GM19099 (cell line): Measurements from ENCODE around the gene RPS23.

Source experiments
- POLR2A ChIP-seq: IDR thresholded peaks from 3 replicates; pipeline ENCODE4 v1.6.1; 2011; ENCODE audit warnings: low read depth; ENCODE audit not compliant: insufficient read length; ENCODE audit errors: extremely low read depth

RPS23 gene

DNA sequence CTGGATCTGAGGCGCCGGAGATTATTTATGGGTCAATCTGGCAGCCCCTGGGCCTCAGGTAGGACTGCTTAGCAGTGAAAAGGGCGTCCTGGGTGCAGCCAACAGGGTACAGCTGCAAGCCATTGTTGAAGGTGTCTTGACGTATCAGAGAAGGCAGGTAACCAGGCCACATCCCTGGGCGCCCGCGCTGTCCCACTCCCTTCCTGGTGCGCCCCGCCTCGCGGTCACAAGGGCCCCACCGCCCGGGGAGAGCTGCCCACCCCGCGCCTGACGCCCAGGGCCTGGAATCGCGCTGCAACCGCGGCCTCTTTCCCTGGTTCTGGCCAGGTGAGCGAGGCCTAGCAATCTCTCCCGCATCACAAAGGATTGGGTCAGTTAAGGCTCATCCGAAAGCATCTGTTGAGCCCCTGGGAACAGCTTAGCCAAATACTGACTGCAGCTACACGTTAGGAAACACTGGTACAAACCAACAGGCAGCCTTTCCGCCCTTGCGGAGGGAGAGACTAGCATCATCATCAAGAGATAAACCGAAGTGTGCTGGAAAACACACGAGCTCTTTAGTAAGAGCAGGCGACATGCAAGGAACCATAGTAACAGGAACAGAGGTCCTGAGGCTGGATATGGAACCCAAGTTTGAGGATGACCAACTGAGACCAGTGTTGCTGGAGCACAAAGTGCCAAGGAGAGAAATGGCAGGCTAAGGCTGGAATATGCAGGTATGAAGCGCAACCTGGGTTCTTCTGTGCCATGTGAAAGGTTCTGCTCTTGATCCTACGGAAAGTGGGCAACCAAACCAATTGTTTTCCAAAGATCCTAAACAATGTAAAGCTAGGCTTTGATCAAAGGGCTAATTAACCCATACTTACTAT, 3.6 kb downstream of the RPS23 start:
- peak; percentile 33 for TF ChIP-seq POLR2A

DNA sequence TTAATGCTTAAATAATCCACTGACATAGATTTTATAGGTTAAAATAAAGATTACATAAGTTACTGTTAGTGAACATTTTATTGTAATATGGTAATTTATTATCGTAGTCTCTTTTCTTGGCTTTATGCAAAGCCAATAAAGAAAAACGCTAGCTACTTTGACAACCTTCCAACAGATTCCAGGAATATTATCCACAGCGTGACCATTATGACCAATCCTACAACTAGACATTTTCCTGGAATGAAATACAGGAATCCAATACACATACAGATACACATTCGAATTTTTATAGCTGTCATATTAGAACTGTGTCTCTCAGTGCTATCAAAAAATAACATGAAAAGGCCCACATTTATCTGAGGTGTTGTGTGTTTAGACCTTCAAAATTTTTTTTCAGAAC, 13.1 kb downstream of the RPS23 start:
- no peak for TF ChIP-seq POLR2A

DNA sequence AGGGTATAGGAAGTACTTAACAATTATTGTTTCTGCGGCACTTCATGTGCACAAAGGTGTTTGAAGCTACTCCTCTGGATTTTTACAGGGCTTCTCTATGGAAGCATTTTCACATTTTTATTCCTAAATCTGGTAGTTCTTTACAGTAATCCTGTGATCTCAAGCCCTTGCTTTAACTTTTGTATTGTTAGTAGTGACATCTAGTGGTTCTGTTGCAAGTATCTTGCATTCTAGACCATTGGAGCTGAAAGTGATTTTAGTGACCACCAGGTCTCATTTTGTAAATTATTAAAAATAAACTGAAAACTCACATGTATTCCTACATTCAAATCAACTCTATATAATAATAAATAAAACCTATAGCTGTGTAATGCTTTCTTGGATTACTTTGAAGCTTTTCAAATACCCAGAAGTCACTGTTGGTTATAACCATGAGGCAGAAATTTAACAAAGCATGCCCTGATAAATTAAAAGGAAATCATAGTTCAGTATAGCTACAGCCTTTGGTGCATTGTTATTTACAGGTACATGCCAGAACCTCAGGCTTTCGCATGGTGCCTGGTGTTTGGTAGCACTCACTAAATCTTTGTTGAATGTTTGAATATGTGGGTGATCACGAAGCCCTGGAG, 18.9 kb downstream of the RPS23 start:
- no peak for TF ChIP-seq POLR2A

DNA sequence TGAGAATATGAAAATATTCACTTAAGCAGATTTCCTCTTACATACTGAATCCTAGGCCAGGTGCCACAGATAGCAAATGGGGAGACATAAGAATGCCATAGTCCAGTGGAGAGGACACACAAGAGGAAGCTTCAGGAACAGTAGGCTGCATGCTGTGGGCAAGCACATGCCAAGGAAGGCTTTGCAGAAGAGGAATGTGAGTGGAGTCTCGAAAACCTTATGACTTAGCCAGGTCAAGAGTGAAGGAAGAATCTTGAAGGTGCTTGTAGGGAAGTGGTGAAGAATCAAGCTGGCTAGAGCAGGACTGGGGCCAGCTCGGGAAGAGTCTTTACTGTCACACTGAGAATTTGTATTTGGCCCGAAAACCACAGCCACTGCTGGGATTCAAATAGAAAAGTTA, 20.4 kb downstream of the RPS23 start:
- TF ChIP-seq POLR2A = no peak

DNA sequence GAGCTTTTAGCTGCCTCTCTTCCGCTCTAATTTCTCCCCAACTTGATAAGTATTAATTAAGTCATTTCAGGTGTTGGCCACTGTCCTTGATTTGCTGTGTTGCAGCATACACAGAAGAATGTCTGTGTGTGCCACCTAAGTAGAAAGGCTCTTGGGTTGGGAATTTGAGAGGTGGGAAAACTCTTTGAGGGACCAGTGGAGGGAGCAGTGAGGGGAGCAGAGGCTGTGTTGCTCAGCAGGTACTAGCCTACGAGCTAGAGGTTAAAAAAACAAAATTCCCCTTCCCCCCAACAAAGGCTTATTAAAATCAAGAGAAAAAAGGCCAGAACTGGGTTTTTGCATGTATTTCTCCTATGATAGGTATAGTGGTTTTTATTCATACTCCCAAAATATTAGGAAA, 20.9 kb downstream of the RPS23 start:
- no peak for TF ChIP-seq POLR2A

DNA sequence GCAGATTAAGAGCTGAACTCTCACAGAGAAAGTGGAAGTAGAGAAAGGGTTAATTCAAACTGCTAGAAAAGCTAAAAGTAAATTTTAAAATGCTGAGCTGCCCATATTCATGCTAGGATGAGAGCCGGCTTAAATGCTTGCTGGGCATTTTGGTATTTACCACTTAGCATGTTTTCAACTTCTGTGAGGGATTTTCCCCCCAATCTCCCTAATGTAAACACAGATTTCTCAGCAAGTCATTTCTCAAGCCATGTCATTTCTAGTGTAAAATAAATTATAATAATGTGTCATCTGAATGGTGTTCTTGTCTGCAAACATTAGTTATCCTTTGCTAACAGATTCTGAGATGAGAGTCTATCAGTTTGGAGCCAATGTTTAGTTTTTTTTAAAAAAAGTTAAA, 22.3 kb downstream of the RPS23 start:
- TF ChIP-seq POLR2A = no peak

DNA sequence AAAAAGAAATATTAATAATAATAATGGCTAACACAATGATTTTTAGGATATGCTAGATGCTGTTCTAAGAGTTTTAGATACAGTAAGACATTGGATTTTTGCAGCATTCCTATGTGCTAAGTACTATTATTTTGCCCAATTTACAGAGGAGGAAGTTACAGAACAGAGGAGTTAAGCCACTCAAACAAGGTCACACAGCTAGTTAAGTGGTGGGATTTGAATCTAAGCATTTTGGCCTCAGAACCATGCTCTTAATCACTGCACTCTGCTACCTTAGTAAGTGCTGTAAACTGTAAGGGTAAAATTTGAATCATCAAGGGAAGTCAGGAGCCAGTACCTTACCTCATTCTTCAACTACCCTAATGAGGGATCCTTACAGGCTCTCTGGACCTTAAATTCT, 25.4 kb downstream of the RPS23 start:
- TF ChIP-seq POLR2A = no peak

DNA sequence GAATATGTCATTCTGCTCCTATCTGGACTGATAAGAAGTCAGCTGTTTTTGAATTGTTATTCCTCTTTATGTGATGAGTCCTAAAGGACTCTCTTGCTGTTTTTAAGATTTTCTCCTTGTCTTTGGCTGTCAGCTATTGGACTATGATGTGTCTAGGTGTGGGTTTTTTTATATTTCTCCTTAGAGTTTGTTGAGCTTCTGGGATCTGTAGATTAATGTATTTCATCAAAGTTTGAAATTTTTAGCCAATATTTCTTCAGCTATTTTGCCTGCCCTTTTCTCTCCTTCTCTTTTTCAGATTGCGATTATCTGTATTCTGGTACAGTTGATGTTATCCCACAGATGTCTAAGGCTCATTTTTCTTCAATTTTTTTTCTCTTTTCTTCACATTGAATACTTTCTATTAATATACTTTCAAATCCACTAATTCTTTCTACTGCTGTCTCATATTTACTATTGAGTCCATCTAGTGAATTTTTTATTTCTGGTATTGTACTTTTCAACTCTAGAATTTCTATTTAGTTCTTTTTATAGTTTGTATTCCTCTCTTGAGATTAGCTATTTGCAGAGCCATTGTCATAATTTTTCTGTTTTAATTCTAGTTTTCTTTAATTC, 31.1 kb downstream of the RPS23 start:
- TF ChIP-seq POLR2A = no peak

DNA sequence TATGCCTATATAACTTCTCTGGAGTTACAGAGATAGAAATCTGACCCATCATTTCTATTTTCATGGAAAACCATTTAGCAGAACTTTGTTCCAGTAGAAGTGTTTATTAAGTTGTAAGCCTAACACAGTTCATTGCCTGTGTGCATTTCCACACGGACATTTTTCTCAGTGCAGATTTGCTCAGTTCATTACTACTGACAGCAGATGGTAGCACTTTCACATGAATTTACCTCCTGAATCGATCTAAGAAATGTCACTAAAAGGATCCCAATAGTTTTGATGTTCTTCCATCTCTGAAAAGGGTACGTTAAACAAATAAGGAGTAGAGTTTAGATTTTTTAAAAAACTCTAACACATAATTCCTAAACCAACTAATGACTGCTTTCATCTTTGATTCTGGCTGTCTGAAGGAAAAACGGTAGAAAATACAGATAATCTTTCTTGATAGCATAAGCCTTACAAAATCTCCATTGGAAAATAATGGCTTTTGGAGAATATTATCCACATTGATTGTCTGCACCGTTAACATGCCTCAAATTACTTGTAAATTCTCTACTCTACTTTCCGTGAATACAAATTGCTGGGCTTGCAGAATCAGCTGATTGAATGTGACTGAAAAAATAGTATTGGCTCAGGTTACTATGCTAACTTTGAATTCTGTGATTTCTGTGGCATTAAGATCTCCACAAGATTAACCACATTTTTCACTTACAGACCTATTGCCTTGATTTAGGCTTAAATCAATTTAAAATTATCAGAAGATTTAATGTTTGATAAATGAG, 33.1 kb downstream of the RPS23 start:
- TF ChIP-seq POLR2A = no peak

DNA sequence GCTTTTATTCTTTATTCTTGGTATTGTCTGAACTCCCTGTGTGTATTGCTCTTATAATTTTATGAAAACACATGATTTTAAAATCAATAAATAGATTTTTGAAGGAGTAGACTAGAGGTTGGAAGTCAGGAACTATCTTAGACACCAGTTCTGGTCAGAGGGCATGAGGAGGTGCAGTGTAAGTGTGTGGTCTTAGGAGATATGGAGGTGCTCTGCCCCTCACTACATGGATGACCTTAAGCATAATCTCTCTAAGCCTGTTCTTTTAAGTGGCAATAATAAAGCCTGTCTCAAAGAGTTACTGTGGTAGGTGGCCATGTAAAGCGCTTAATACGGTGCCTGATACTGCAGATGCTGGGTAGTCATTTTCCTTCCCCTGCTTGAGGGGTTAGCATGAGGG, 34.0 kb downstream of the RPS23 start:
- TF ChIP-seq POLR2A = no peak

DNA sequence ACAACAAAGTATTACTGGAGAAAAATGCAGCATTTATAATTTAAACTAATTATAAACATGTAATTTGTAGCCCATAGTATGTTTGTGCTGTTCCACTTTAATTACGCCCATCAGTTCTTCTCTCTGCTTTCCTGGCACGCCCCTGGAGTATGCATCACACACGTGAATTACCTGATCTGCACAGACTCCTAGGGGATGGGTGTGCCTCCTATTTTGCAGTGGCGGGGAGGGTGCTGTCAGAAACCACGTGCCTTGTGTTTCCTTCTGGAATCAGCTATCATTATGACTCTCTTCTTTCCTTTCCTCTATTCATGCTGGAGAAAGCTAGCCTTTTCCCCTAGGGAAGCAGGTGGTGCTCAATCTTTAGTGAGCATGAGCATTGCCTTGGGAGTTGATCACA, 43.3 kb downstream of the RPS23 start:
- TF ChIP-seq POLR2A = no peak

DNA sequence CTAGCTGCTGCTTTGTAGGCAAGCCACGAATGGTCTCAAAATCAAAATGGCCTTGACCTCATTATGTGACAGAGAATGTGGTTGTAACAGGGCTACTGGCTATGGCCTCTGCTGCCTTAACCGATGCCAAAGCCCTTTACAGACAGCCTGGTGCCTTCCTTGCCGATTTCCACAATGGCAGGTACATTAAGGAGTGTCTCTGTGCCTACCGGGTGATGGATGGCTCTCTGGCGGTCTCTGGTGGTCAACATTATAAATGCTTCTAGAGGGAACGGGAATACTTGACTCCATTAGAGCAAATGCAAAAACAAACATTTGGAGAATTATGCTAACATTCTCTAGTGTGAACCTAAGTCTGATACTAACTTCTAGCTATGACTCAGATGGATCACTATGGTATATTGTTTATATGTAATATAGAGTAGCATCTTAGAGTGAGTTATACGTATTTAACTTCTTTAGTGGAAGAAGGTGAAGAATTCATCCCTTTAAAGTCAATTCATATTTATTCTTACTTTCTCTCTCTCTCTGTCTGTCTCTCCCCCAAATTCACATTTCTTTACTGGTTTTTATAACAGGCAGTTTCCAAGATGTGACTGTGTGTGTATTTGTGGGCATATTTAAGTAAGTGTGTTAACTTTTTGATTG, 52.5 kb downstream of the RPS23 start:
- TF ChIP-seq POLR2A = no peak
